Stimulated activated CD4-positive, alpha-beta T cell treated with anti-CD3 and anti-CD28 coated beads, Interleukin-12 subunit alpha, Interleukin-12 subunit beta, amount 100 ng/mL, for 4 hours (primary cell): ENCODE measurements around the gene CNTNAP4.

ENCODE experiments used
- DNase-seq: peaks from one replicate; pipeline ENCODE4 v3.0.0-alpha.2; 2020

The CNTNAP4 gene

GRCh38 chr16:76500006-76500405, 222.8 kb downstream of the CNTNAP4 start:
- no peak for DNase-seq

DNA sequence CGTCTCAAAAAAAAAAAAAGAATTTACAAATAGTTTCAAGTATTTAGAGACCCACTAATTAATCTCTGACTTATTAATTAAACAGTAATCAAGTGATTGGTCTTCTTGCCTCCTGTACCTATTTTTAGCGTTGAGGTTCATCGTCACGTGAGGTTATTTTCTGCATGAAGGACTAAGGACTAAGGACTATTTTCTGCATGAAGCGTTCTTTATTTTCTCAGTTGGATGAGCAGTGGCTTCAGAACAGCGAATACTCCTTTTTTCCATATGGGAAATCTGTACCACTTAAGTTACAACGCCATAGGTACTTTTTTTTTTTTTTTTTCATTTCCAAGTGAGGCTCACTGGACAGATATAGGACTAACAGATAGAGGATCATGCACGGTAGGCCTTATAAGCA, 224.9 kb downstream of the CNTNAP4 start:
- no peak for DNase-seq

GRCh38 chr16:76502555-76502954, 225.4 kb downstream of the CNTNAP4 start:
- DNase-seq = no peak

GRCh38 chr16:76503091-76503490, 225.9 kb downstream of the CNTNAP4 start:
- no peak for DNase-seq

DNA sequence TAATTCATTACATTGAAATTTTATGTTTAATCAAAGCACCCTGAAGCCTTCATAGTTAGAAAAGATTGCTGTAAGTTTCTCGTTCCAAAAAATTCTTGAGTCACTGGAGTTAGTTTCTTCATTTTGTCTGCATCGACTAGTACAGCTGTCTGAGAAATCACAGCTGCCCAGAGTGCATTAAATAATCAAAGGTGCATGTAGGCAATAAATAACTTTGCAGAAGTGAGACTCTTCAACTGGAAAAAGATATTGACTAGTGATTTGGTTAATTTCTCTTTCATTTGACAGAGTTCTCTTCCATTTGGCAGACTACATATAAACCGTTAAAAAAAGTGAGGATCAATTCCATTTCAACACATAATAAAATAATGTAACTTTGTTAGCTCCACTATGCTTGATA, 234.0 kb downstream of the CNTNAP4 start:
- no peak for DNase-seq

DNA sequence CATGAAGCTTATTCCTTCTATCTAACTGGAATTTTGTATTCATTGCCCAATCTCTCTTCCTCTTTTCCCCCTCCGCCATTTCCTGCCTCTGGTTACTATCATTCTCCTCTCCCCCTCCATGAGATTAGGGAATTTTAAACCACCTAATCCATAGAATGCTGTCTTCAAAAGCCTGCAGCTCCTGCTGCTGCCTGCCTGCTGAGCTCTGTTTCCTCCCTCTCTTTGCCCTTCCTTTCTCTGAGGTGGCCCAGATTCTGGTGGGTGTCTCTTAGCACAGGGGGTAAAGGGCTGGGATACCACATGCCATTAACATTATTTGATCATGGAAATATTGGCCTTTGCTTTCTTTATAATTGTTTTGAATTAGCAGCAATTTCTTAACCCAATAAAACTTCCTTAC, 241.6 kb downstream of the CNTNAP4 start:
- DNase-seq = no peak

DNA sequence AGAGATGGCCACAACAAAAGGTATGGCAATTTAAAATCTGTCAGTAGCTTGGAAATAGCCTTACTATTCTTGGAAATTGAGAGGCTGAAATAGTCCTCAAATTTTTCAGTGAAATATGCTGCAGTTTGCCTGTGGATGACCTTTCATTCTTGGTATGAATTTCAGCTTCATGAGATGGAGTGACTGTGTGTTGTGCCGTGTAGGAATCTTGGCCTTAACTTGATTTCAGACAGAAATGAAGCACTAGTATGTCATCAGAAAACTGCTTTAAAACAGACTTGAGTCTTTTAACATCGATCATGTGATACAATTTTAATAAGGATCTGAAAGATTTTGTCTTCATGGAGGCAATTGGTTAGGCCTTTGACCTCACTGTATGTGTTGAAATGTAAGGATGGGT, 247.2 kb downstream of the CNTNAP4 start:
- no peak for DNase-seq

DNA sequence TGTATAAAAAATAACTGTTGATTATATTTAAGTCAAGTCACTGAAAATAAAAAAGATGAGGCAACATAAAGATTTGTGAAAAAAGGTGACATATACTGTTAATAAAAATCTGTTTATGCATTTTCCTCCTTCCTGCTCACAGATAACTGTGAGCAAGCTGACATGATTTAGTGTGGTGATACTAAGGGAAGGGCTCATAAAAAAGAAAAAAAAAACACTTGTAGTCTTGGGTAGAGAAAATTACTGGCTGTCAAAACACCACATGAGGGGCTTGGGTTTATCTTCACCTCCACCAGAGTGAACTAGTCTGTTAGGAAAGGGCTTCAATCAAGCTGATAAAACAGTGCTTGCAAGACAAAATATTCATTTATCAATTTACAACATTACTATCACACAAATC, 247.6 kb downstream of the CNTNAP4 start:
- no peak for DNase-seq

GRCh38 chr16:76527244-76527643, 250.0 kb downstream of the CNTNAP4 start:
- DNase-seq = no peak

- DNase-seq = no peak
Measured at GRCh38 chr16:76529120-76529519, 251.9 kb downstream of the CNTNAP4 start.

DNA sequence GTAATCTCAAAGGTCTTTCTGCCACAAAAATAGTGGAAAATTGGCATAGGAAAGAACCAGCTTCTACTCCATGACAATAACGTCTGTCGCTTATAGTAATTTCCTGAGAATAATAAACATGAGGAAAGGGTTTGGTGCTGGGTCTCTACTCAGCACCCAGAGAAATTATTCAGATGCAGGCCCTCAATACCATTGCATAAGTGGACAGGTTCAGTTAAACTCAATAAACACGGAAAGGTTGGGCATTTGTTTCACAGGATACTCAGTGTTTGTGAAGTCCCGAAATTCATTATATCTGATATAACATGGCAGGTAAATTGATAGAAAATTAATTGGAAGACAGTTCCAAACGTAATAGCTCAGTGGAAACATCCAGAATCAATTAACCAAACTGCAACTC, 254.0 kb downstream of the CNTNAP4 start:
- no peak for DNase-seq

GRCh38 chr16:76532188-76532973, 255.2 kb downstream of the CNTNAP4 start:
- DNase-seq = no peak

GRCh38 chr16:76539609-76540008, 262.4 kb downstream of the CNTNAP4 start:
- no peak for DNase-seq

GRCh38 chr16:76541070-76541469, 263.9 kb downstream of the CNTNAP4 start:
- DNase-seq = no peak

- no peak for DNase-seq
Measured at GRCh38 chr16:76565542-76565941, 288.3 kb downstream of the CNTNAP4 start.

DNA sequence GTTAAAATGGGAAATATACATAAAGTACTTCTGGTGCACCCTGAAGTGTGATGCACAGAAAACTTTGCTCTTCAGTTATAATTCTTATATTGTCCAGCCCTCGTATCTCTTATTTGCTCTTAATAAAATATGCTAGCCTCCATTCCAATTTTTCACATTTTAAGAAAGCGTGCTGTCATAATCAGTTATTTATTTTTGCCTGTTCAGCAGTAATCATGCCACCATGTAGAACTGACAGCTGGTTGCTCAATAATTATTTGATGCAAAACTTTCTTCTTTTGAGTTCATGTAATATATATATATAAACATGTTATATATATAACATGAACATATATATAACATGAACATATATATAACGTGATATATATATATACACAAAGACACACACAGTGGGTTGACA, 294.6 kb downstream of the CNTNAP4 start:
- no peak for DNase-seq

DNA sequence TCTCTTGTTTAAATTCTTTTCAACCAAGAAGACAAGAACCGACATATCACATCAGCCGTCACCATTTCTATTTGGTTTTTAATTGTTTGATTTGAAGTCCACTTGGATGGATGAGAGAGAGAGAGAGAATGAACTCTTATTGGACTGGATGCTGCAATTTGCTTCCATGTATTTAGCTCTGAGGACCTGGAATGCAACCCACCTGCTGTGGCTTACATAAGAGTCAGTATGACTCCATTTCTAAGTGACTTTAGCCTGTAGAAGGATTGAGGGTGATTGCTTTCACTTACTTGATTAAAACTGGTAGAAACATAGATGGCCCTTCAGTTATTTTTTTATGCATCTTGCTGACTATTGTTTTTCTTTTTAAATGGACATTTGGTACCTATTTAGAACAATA, 296.1 kb downstream of the CNTNAP4 start:
- DNase-seq = no peak

DNA sequence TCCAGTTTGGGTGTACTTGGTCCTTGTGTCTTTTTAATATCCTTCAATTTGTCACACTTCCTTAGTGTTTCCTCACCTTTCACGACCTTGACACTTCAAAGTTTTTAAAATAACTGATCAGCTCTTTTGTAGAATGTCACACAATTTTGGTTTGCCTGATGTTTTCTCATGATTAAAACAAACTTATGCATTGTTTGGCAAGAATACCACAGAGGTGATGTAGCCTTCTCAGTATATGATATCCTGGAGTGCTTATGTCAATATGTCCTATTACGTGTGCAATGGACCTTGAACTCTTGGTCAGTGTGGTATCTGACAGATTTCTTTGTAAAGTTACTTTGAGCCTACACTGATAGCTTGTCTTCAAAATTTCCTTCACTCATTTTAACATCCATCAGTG, 297.4 kb downstream of the CNTNAP4 start:
- DNase-seq = no peak

DNA sequence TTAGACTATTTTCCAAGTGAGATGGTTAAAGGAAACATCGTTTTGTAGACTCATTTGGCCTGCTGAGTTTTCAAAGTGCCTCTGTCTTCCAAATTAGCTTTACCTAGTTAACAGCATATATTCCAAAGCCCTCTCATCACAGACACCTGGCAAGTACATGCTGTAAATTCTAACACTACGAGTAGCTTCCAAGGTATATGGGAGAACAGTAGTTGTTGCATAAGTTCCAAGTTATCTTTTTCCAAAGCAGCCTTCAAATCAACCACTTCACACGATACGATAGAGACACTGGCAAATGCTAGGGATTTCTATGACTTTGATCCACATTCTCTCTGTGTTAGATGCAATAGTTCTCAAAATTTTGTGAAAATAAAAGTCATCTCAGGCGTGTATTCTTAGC, 299.3 kb downstream of the CNTNAP4 start:
- DNase-seq = no peak

DNA sequence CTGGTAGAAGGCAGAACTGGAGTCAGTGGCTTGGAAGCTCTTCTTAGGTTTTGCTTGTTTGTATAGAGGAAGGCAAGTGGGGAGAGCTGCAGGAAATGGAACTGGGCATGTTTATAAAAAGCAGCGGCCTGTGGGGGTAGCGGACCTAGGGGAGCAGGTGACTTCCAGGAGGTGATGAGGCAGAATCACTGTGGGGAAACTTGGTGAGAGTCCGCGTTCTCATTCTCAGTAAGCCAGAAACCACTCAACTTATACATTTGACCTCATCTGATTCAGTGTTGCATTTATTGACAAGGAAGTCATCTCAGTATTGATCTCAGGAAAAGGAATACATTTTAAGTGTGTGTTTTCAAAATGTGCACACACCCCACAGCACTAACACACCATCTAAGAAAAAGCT, 299.8 kb downstream of the CNTNAP4 start:
- DNase-seq = no peak

DNA sequence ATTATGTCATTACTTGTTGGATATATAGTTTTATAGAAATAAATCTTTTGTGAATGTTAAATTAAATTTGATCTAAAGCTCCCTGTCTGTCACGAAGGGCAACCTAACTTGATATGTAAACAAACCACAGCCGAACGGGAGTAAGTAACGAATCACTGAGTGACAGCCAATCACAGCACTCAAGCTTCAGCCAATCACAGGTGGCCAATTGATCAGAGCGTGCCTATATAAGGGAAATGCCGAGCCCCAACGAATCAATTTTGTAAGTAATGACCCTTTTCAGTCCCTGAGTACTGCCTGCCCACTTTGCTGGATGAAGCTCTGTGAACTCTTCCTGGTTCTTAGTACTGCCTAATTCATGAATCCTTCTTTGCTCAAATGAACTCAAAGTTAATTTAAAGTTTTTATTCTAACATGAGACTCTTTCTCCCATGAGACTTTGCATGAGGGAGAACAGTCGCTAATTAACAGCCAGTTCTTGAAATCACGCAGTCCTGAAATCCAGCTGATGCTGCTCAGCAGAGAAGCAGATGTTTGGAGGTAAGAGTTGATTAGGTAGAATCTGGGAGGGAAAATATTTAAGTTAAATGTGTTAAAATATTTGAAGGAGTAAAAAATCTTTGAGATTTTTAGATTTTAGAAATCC, 302.2 kb downstream of the CNTNAP4 start:
- no peak for DNase-seq

DNA sequence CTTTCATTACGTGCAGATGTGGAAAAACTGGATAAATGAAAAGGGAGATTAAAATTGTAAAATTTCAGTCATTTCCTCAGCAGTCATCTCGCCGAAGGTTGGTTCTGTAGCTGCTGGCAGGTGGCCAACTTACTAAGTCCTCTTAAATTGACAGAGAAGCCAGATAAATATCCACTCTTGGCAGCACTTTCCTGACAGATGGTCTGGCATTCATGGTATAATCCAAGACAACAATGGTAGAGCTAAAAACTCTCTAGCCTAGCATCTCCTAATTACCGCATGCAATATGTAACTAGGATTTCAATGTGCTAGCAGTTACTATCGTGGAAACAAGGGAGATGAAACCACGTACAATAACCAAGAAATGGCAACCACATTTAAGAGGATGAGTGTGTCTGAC, 306.3 kb downstream of the CNTNAP4 start:
- no peak for DNase-seq

GRCh38 chr16:76583945-76584344, 306.7 kb downstream of the CNTNAP4 start:
- DNase-seq = no peak

DNA sequence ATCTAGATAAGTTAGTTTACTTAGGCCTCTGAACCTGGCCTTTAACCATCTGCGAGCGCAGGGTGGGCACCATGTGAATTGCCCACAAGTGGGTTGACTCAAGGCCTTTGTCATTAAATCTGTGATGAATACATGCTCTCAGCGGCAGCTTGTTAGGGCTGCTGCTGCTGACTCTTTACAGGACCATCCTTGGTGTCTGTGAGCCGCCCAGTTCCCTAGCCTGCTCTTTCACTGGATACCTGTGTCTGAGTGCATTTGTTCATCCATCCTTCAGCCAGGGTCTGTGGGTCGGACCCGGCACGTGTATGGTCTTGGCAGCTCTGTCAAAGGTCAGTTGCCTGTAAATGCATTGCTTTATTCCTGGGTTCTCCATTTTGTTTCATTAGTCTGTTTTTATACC, 321.3 kb downstream of the CNTNAP4 start:
- DNase-seq = no peak

DNA sequence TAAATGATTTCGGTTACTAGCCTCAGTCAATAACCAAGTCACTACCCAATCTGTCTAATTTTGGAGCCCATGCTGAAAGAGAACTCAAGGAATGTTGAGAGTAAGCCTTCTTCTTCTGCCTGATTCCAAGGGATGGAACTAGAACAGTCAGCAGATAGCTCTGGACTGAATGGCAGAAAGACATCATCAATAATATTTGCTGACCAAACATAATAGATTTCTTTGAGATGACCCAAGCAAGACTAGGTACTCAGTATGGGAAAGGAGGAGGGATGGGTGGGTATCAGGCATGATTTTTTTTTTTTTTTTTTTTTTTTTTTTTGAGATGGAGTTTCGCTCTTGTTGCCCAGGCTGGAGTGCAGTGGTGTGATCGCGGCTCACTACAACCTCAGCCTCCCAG, 330.1 kb downstream of the CNTNAP4 start:
- no peak for DNase-seq
